Measurements from ENCODE around the gene DECR2.
"Not testable (repeated sequence)": the region's sequence is repeated elsewhere in the genome, so short reads cannot be mapped to it uniquely, and the experiment has no call there.

DECR2 gene

GRCh38 chr16:401468-402348 lies at the start of gene DECR2:
TSS of gene DECR2 (plus strand) at chr16:401885. CDS start at chr16:401964, 79 bp downstream.
- peak; percentile 93 for DNase-seq

GRCh38 chr16:352547-353403 lies 48.9 kb upstream of the DECR2 start, which contains the start of gene AXIN1:
TSS of gene AXIN1 (minus strand) at chr16:352723. CDS start at chr16:347025, 5,698 bp downstream.
- DNase-seq: peak; percentile 85

GRCh38 chr16:353404-354290 lies 48.0 kb upstream of the DECR2 start:
- no peak for DNase-seq

- no peak for DNase-seq
Measured at GRCh38 chr16:354291-354881, 47.3 kb upstream of the DECR2 start.

GRCh38 chr16:354971-355461 lies 46.7 kb upstream of the DECR2 start:
- DNase-seq: no peak

GRCh38 chr16:356741-357140 lies 44.9 kb upstream of the DECR2 start:
- DNase-seq: no peak

- DNase-seq: no peak
Measured at GRCh38 chr16:359067-359763, 42.5 kb upstream of the DECR2 start.

- no peak for DNase-seq
Measured at GRCh38 chr16:359871-360697, 41.6 kb upstream of the DECR2 start.

GRCh38 chr16:360698-361336 lies 40.9 kb upstream of the DECR2 start:
- no peak for DNase-seq

GRCh38 chr16:361341-361871 lies 40.3 kb upstream of the DECR2 start:
- DNase-seq: peak; percentile 12

GRCh38 chr16:361872-362701 lies 39.6 kb upstream of the DECR2 start:
- peak; percentile 66 for DNase-seq

- not testable (repeated sequence) for DNase-seq
Measured at GRCh38 chr16:362702-362999, 39.0 kb upstream of the DECR2 start.

- DNase-seq: no peak
Measured at GRCh38 chr16:363110-363765, 38.4 kb upstream of the DECR2 start.

- no peak for DNase-seq
Measured at GRCh38 chr16:363766-364490, 37.8 kb upstream of the DECR2 start.

- DNase-seq: no peak
Measured at GRCh38 chr16:364595-365491, 36.8 kb upstream of the DECR2 start.

GRCh38 chr16:366476-366875 lies 35.2 kb upstream of the DECR2 start:
- DNase-seq: no peak
